ENCODE measurements around the gene ERBIN.

ERBIN gene

GRCh38 chr5:65989158-65989557 lies 62.8 kb downstream of the ERBIN start:
- no peak for TF ChIP-seq CTCF (IDR thresholded peaks at IDR 0.05; ENCODE audit: insufficient read depth, low read length, poor library complexity, severe bottlenecking)
- H3K36me3 ChIP-seq (ENCODE audit: control insufficient read depth, insufficient read depth, low read length): no peaks in the 10 kb centered on the region
- no peaks in the 10 kb centered on the region for H3K27me3 ChIP-seq (replicated peaks; ENCODE audit: control insufficient read depth, insufficient read depth, low read length)
- H3K4me3 ChIP-seq (replicated peaks; ENCODE audit: low read depth, low read length): no peak overlapping the region
- no peak for DNase-seq (ENCODE audit: extremely low read depth, insufficient read length)

DNA sequence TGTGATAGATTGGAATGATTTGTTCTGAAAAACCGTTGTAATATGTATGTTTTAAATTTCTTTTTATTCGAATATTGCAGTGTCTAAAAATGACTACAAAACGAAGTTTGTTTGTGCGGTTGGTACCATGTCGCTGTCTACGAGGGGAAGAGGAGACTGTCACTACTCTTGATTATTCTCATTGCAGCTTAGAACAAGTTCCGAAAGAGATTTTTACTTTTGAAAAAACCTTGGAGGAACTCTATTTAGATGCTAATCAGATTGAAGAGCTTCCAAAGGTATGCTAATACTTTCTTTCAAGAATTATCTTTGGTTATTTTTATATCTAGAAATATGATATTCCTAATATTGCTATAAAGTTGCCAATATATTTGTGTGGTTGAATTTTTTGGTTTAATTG lies 66.3 kb downstream of the ERBIN start:
- H3K27me3 ChIP-seq (replicated peaks; ENCODE audit: control insufficient read depth, insufficient read depth, low read length): no peaks in the 10 kb centered on the region
- TF ChIP-seq CTCF (IDR thresholded peaks at IDR 0.05; ENCODE audit: insufficient read depth, low read length, poor library complexity, severe bottlenecking): no peak
- peaks cover 1% of the 10 kb centered on the region; the same call in 1 of the 2 replicates for H3K36me3 ChIP-seq (ENCODE audit: control insufficient read depth, insufficient read depth, low read length)
- no peak for DNase-seq (ENCODE audit: extremely low read depth, insufficient read length)
- no peak overlapping the region for H3K4me3 ChIP-seq (replicated peaks; ENCODE audit: low read depth, low read length)

- TF ChIP-seq CTCF (IDR thresholded peaks at IDR 0.05; ENCODE audit: insufficient read depth, low read length, poor library complexity, severe bottlenecking): no peak
- Histone ChIP-seq H3K27me3 (replicated peaks; ENCODE audit: control insufficient read depth, insufficient read depth, low read length) (no peaks in the 10 kb centered on the region), H3K36me3 (ENCODE audit: control insufficient read depth, insufficient read depth, low read length) (peaks cover 1% of the 10 kb centered on the region; the same call in 1 of the 2 replicates), H3K4me3 (replicated peaks; ENCODE audit: low read depth, low read length) (no peak overlapping the region)
- DNase-seq (ENCODE audit: extremely low read depth, insufficient read length): no peak
Observed at GRCh38 chr5:65994117-65994786, 67.9 kb downstream of the ERBIN start.

- no peak overlapping the region for H3K4me3 ChIP-seq (replicated peaks; ENCODE audit: low read depth, low read length)
- TF ChIP-seq CTCF (IDR thresholded peaks at IDR 0.05; ENCODE audit: insufficient read depth, low read length, poor library complexity, severe bottlenecking): no peak
- H3K27me3 ChIP-seq (replicated peaks; ENCODE audit: control insufficient read depth, insufficient read depth, low read length): no peaks in the 10 kb centered on the region
- no peak for DNase-seq (ENCODE audit: extremely low read depth, insufficient read length)
- H3K36me3 ChIP-seq (ENCODE audit: control insufficient read depth, insufficient read depth, low read length): peaks cover 1% of the 10 kb centered on the region; the same call in 1 of the 2 replicates
Observed at GRCh38 chr5:65999061-65999723, 72.8 kb downstream of the ERBIN start.

DNA sequence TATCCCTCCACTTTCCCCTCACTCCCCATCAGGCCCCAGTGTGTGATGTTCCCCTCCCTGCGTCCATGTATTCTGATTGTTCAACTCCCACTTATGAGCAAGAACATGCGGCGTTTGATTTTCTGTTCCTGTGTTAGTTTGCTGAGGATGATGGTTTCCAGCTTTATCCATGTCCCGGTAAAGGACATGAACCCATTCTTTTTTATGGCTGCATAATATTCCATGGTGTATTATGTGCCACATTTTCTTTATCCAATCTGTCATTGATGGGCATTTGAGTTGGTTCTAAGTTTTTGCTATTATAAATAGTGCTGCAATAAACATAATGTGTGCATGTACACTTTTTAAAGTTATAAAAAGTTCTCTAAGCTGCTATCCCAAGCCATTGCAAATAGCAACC lies 75.6 kb downstream of the ERBIN start:
- Histone ChIP-seq H3K27me3 (replicated peaks; ENCODE audit: control insufficient read depth, insufficient read depth, low read length) (no peaks in the 10 kb centered on the region), H3K36me3 (ENCODE audit: control insufficient read depth, insufficient read depth, low read length) (no peaks in the 10 kb centered on the region; the same call in 1 of the 2 replicates), H3K4me3 (replicated peaks; ENCODE audit: low read depth, low read length) (no peak overlapping the region)
- no peak for TF ChIP-seq CTCF (IDR thresholded peaks at IDR 0.05; ENCODE audit: insufficient read depth, low read length, poor library complexity, severe bottlenecking)
- no peak for DNase-seq (ENCODE audit: extremely low read depth, insufficient read length)

All from GM06990 (cell line).